PC-3 (cell line): ENCODE results near the gene EFL1.

ENCODE experiments used
- EZH2 ChIP-seq: fragments of 300-600 bp; sonication (generic); IDR thresholded peaks from one replicate; pipeline ENCODE4 v1.6.1; 2017; ENCODE audit warnings: antibody characterized with exemption, mild to moderate bottlenecking, low read length; ENCODE audit not compliant: unreplicated experiment
- TF ChIP-seq, protein P1 (sequence below): fragments of 300-600 bp; sonication (generic); conservative IDR thresholded peaks from 2 replicates; pipeline ENCODE4 v1.5.1; 2017; ENCODE audit warnings: antibody characterized with exemption, low read depth, mild to moderate bottlenecking, low read length

DNA sequence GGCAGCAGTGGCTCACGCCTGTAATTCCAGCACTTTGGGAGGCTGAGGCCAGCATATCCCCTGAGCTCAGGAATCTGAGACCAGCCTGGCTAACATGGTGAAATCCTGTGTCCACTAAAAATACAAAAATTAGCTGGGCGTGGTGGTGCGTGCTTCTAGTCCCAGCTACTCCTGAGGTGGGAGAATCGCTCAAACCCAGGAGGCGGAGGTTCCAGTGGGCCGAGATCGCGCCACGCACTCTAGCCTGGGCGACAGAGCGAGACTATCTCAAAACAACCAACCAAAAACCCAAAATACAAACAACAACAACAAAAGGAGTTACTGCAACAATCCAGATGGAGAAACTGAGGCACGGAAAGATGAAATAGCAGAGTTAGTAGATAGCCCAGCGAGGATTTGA lies 35.5 kb upstream of the EFL1 start:
- TF ChIP-seq, protein P1, sequence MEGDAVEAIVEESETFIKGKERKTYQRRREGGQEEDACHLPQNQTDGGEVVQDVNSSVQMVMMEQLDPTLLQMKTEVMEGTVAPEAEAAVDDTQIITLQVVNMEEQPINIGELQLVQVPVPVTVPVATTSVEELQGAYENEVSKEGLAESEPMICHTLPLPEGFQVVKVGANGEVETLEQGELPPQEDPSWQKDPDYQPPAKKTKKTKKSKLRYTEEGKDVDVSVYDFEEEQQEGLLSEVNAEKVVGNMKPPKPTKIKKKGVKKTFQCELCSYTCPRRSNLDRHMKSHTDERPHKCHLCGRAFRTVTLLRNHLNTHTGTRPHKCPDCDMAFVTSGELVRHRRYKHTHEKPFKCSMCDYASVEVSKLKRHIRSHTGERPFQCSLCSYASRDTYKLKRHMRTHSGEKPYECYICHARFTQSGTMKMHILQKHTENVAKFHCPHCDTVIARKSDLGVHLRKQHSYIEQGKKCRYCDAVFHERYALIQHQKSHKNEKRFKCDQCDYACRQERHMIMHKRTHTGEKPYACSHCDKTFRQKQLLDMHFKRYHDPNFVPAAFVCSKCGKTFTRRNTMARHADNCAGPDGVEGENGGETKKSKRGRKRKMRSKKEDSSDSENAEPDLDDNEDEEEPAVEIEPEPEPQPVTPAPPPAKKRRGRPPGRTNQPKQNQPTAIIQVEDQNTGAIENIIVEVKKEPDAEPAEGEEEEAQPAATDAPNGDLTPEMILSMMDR: no peak
- TF ChIP-seq EZH2: no peak
